ENCODE results near the gene IMMP2L.

Gene IMMP2L

DNA sequence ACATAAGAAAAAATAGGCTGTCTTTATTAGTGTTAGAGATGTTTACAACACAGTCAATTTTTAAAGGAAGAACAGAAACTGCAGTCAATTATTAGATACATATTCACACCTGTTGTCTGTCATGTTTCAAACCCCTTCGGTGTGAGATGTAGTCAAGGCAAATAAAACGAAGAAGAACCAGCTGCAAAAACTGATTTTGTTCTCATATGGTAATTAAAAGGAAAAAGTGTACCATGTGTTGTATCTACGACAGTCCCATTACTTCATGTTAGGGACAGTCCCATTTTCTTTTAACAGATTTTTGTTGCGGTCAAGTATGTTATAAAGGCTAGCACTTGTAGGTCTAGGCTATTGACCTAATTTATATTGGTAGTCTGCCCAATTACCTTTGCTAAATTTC lies 321.9 kb downstream of the IMMP2L start:
- DNase-seq (ENCODE audit: extremely low read depth, insufficient read length): peak; percentile 3
- TF ChIP-seq CTCF (IDR thresholded peaks at IDR 0.05; ENCODE audit: insufficient read depth, low read length, poor library complexity, severe bottlenecking): no peak
- no peaks in the 10 kb centered on the region for H3K36me3 ChIP-seq (ENCODE audit: control insufficient read depth, insufficient read depth, low read length)
- no peak overlapping the region for H3K4me3 ChIP-seq (replicated peaks; ENCODE audit: low read depth, low read length)
- H3K27me3 ChIP-seq (replicated peaks; ENCODE audit: control insufficient read depth, insufficient read depth, low read length): no peaks in the 10 kb centered on the region

DNA sequence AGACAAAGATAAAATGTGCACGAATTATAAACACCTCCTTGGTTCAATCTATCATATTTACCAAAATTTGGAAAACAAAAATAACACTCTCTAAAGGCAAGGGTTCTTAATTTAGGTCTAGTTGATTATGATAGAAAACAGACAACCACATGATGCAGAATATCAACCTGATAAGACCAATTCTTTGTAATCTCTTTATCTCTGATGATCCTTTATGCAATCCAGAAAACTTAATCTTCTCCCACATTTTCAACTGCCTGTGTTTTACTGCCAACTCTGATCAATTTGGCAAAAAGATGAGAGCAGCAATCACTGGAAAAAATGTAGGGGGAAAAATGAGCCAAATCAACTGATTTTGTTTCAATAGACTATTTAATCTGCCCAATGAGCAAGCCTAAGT lies 322.9 kb downstream of the IMMP2L start:
- no peak overlapping the region for H3K4me3 ChIP-seq (replicated peaks; ENCODE audit: low read depth, low read length)
- no peaks in the 10 kb centered on the region for H3K27me3 ChIP-seq (replicated peaks; ENCODE audit: control insufficient read depth, insufficient read depth, low read length)
- TF ChIP-seq CTCF (IDR thresholded peaks at IDR 0.05; ENCODE audit: insufficient read depth, low read length, poor library complexity, severe bottlenecking): no peak
- no peak for DNase-seq (ENCODE audit: extremely low read depth, insufficient read length)
- H3K36me3 ChIP-seq (ENCODE audit: control insufficient read depth, insufficient read depth, low read length): no peaks in the 10 kb centered on the region

GRCh38 chr7:111238886-111239285 lies 323.4 kb downstream of the IMMP2L start:
- no peak for TF ChIP-seq CTCF (IDR thresholded peaks at IDR 0.05; ENCODE audit: insufficient read depth, low read length, poor library complexity, severe bottlenecking)
- H3K36me3 ChIP-seq (ENCODE audit: control insufficient read depth, insufficient read depth, low read length): no peaks in the 10 kb centered on the region
- DNase-seq (ENCODE audit: extremely low read depth, insufficient read length): no peak
- H3K27me3 ChIP-seq (replicated peaks; ENCODE audit: control insufficient read depth, insufficient read depth, low read length): no peaks in the 10 kb centered on the region
- H3K4me3 ChIP-seq (replicated peaks; ENCODE audit: low read depth, low read length): no peak overlapping the region

DNA sequence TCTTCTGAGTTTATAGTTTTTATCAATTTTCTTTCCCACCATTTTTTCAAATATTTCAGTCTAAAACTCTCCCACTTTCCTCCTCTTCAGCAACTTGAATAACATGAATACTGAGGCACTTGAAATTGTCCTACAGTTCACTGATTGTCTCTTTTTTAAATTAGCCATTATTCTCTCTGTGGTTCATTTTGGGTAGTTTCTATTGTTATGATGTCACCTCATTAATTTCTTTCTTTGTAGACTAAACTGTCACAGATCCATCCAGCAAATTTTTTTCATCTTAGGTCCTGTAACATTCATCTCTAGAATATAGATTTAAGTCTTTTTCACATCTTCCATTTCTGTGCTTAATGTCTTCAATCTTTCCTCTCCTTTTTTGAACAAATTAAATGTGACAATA lies 326.6 kb downstream of the IMMP2L start:
- H3K36me3 ChIP-seq (ENCODE audit: control insufficient read depth, insufficient read depth, low read length): no peaks in the 10 kb centered on the region
- TF ChIP-seq CTCF (IDR thresholded peaks at IDR 0.05; ENCODE audit: insufficient read depth, low read length, poor library complexity, severe bottlenecking): no peak
- peak; percentile 21 for DNase-seq (ENCODE audit: extremely low read depth, insufficient read length)

DNA sequence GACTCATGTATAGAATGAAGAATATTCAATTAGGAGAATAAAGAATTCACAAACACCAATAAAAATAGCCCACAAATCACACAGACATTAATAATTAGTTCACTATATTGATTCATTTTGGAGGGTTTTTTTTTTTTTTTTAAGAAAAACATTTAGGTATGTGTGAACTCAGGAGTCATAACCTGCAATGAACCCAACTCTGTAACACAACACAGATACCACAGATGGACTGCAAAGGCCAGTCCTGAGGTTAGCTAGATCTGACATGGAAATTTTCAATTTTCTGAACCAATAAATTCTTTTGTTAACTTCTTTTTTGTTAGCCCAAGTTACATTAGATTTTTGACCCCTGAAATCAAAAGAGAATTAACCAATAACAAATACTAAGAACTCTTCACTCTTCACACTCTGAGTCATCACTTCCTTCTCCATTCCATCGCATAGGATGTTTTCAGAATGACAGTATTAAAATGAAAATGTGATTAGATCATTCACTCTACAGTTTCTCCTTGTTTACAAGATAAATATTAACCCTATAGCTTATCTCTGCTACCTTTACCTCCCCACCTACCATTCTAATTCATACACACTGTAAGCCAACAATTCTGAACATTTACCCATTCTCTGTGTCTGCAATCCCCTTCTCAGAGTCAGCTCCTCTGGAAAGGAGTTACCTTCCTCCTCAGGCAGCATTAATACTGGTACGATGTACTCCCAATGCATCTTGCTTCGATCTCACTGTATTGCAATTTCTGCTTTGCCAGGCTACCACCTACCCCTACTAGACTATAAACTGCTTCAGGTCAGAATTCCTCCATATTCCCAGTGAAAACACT lies 329.8 kb downstream of the IMMP2L start:
- DNase-seq (ENCODE audit: extremely low read depth, insufficient read length): peak; percentile 22
- H3K4me3 ChIP-seq (replicated peaks; ENCODE audit: low read depth, low read length): no peak overlapping the region
- H3K27me3 ChIP-seq (replicated peaks; ENCODE audit: control insufficient read depth, insufficient read depth, low read length): no peaks in the 10 kb centered on the region
- no peak for TF ChIP-seq CTCF (IDR thresholded peaks at IDR 0.05; ENCODE audit: insufficient read depth, low read length, poor library complexity, severe bottlenecking)
- H3K36me3 ChIP-seq (ENCODE audit: control insufficient read depth, insufficient read depth, low read length): no peaks in the 10 kb centered on the region

More for the DNA sequence above, 326.6 kb downstream of the IMMP2L start:
- no peak overlapping the region for H3K4me3 ChIP-seq (replicated peaks; ENCODE audit: low read depth, low read length)
- H3K27me3 ChIP-seq (replicated peaks; ENCODE audit: control insufficient read depth, insufficient read depth, low read length): no peaks in the 10 kb centered on the region

Measured in GM06990 (cell line).